ENCODE measurements around the gene FOXD3.
A peak's percentile ranks its signal among the peaks of the same experiment; 100 is the strongest.
"Not testable (repeated sequence)": the region's sequence is repeated elsewhere in the genome, so short reads cannot be mapped to it uniquely, and the experiment has no call there.

The FOXD3 gene

GRCh38 chr1:63326106-63326472, 3.7 kb downstream of the FOXD3 start:
- H3K27ac Mint-ChIP-seq, result peak overlapping the region; percentile 55
- peaks cover 82% of the 10 kb centered on the region for H3K27me3 Mint-ChIP-seq
- H3K9me3 Mint-ChIP-seq, result peaks cover 8% of the 10 kb centered on the region
- H3K4me1 Mint-ChIP-seq (ENCODE audit: low read depth), result peaks cover 46% of the 10 kb centered on the region
- DNase-seq, result no peak
- no peak overlapping the region for H3K4me3 Mint-ChIP-seq
- H3K36me3 Mint-ChIP-seq (ENCODE audit: low read depth), result no peaks in the 10 kb centered on the region

GRCh38 chr1:63326473-63327380, 4.4 kb downstream of the FOXD3 start:
- Mint-ChIP-seq H3K36me3 (ENCODE audit: low read depth) (no peaks in the 10 kb centered on the region), H3K27ac (peak overlapping the region; percentile 69), H3K4me1 (ENCODE audit: low read depth) (peaks cover 40% of the 10 kb centered on the region), H3K4me3 (no peak overlapping the region), H3K9me3 (peaks cover 8% of the 10 kb centered on the region), H3K27me3 (peaks cover 80% of the 10 kb centered on the region)
- DNase-seq, result peak; percentile 34

- Mint-ChIP-seq H3K4me3 (peak overlapping the region; percentile 23), H3K9me3 (peaks cover 8% of the 10 kb centered on the region), H3K27me3 (peaks cover 82% of the 10 kb centered on the region), H3K27ac (peak overlapping the region; percentile 69), H3K4me1 (ENCODE audit: low read depth) (peaks cover 36% of the 10 kb centered on the region), H3K36me3 (ENCODE audit: low read depth) (no peaks in the 10 kb centered on the region)
- peak; percentile 60 for DNase-seq
Measured at GRCh38 chr1:63327417-63328054, 5.2 kb downstream of the FOXD3 start.

DNA sequence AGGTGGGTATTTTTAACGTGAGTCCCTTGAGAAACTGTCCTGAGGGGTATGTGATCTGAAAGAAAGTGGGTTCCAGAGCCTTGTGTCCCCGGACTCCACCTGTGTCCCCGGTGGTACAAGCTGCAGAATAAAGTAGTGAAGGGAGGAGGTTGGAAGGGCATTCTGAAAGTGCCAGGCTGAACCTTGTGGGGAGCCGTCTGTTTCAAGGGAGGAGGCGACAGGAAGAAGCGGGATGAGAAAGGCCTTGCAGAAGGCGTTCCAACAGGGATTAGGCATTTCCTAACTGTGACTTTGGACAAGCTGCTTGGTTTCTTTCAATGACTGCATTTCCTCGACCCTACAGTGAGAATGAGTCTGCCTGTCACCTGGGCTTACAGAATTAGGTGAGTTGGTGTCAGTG, 5.8 kb downstream of the FOXD3 start:
- peaks cover 88% of the 10 kb centered on the region for H3K27me3 Mint-ChIP-seq
- H3K27ac Mint-ChIP-seq, result no peak overlapping the region
- H3K36me3 Mint-ChIP-seq (ENCODE audit: low read depth), result no peaks in the 10 kb centered on the region
- DNase-seq, result no peak
- H3K4me3 Mint-ChIP-seq, result no peak overlapping the region
- peaks cover 36% of the 10 kb centered on the region for H3K4me1 Mint-ChIP-seq (ENCODE audit: low read depth)
- peaks cover 8% of the 10 kb centered on the region for H3K9me3 Mint-ChIP-seq

- Mint-ChIP-seq H3K27me3 (peaks cover 89% of the 10 kb centered on the region), H3K36me3 (ENCODE audit: low read depth) (no peaks in the 10 kb centered on the region), H3K4me3 (no peak overlapping the region), H3K27ac (no peak overlapping the region), H3K9me3 (peaks cover 8% of the 10 kb centered on the region), H3K4me1 (ENCODE audit: low read depth) (peaks cover 33% of the 10 kb centered on the region)
- DNase-seq, result no peak
Measured at GRCh38 chr1:63328781-63329180, 6.4 kb downstream of the FOXD3 start.

DNA sequence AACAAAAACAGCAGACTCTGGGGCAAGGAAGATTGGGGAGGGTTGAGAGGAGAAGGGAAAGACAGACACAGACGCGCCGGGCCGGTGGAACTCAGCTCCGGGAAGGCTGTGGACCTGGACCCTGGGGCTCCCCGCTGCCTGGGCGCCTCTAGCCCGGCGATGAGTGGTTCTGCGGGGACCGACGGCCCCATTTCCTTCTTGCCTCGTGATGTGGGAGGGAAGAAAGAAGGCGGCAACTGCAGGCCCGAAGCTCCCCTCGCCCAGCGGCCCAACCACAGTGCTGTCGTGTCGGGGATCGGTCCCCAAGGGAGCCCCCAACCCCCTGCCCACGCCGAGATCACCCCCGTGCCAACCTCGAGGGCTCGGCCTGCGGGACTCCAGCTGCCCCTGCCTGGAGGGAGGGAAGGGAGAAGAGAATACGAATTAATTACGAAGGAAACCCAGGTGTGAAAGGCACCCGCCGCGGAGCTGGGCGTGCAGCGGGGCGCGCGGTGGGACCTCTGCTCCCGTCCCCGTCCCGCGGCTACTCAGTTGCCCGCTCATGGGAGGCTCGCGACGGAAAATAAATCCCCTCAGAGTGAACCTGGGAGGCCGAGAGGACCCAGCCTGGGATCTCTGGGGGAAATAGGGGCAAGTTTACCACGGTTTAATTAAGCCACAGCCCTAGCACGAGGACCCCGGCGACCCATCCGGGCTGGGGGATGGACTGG, 7.4 kb downstream of the FOXD3 start:
- H3K4me1 Mint-ChIP-seq (ENCODE audit: low read depth), result peaks cover 30% of the 10 kb centered on the region
- H3K36me3 Mint-ChIP-seq (ENCODE audit: low read depth), result no peaks in the 10 kb centered on the region
- H3K9me3 Mint-ChIP-seq, result peaks cover 8% of the 10 kb centered on the region
- H3K27me3 Mint-ChIP-seq, result peaks cover 93% of the 10 kb centered on the region
- no peak overlapping the region for H3K4me3 Mint-ChIP-seq
- peak; percentile 34 for DNase-seq
- no peak overlapping the region for H3K27ac Mint-ChIP-seq

DNA sequence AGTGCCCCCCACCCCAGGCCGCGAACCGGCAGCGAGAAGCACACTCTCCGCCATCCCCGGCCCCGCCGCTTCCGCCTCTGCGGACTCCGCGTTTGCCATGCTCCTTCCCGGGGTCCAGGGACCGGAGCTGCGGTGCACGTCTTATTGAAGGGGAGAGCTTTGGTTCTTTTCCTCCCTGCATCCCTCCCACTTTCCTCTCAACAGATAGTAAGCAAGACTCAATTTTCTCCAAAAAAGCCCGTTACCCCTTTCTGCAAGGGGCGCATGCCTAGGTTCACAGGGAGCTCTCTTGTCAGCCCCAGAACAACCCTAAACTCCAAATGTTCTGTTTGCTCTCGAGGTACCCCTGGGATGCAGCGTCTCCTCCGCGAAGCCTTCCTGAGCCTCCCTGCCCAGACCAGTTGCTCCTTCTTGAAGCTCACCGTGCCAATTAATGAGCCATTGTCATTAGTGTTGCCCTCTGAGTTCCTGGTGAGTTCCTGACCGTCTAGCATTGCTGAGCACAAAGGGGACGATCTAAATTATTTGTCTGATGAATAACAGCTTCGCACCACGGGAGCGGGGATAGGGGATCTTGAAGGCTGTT, 8.1 kb downstream of the FOXD3 start:
- H3K27me3 Mint-ChIP-seq, result peaks cover 93% of the 10 kb centered on the region
- peak overlapping the region; percentile 27 for H3K4me3 Mint-ChIP-seq
- peaks cover 8% of the 10 kb centered on the region for H3K9me3 Mint-ChIP-seq
- H3K27ac Mint-ChIP-seq, result no peak overlapping the region
- no peak for DNase-seq
- no peaks in the 10 kb centered on the region for H3K36me3 Mint-ChIP-seq (ENCODE audit: low read depth)
- H3K4me1 Mint-ChIP-seq (ENCODE audit: low read depth), result peaks cover 28% of the 10 kb centered on the region

GRCh38 chr1:63342402-63342801, 20.0 kb downstream of the FOXD3 start:
- Mint-ChIP-seq H3K36me3 (ENCODE audit: low read depth) (no peaks in the 10 kb centered on the region), H3K4me3 (no peak overlapping the region), H3K9me3 (no peaks in the 10 kb centered on the region), H3K27me3 (peaks cover 31% of the 10 kb centered on the region), H3K27ac (no peak overlapping the region), H3K4me1 (ENCODE audit: low read depth) (no peaks in the 10 kb centered on the region)
- DNase-seq, result no peak

DNA sequence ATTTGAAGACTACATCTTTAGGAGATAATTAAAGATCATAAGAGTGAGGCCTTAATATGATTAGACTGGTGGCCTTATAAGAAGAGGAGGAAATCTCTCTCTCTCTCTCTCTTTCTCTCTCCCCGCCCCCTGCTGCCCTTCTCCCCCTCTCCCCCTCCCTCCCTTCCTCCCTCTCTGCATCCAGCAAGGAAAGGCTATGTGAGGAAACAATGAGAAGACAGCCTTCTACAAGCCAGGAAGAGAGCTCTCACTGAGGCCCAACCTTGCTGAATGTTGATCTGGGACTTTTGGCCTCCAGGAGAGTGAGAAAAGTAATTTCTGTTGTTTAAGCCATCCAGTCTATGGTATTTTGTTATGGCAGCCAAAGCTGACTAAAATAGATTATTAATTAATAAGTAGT, 21.6 kb downstream of the FOXD3 start:
- no peaks in the 10 kb centered on the region for H3K36me3 Mint-ChIP-seq (ENCODE audit: low read depth)
- H3K4me3 Mint-ChIP-seq, result no peak overlapping the region
- H3K4me1 Mint-ChIP-seq (ENCODE audit: low read depth), result no peaks in the 10 kb centered on the region
- DNase-seq, result no peak
- H3K9me3 Mint-ChIP-seq, result no peaks in the 10 kb centered on the region
- no peak overlapping the region for H3K27ac Mint-ChIP-seq
- H3K27me3 Mint-ChIP-seq, result peaks cover 31% of the 10 kb centered on the region

DNA sequence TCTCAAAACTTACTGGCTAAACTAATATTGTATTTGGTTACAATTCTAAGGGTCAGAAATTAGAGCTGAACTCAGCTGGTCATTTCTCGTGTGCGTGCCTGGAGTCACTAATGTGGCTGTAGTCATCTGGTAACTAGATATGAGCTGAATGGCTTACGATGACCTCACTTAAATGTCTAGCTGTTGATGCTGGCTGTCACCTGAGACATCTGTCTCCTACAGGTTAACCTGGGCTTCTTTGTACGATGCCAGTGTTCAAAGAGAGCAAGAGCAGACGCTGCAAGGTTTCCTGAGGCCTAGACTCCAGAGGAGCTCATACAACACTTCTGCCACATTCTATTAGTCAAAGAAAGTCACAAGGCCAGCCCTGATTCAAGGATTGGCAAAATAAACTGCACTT, 28.0 kb downstream of the FOXD3 start:
- H3K27ac Mint-ChIP-seq, result no peak overlapping the region
- H3K27me3 Mint-ChIP-seq, result peaks cover 46% of the 10 kb centered on the region
- H3K4me1 Mint-ChIP-seq (ENCODE audit: low read depth), result no peaks in the 10 kb centered on the region
- no peaks in the 10 kb centered on the region for H3K9me3 Mint-ChIP-seq
- no peaks in the 10 kb centered on the region for H3K36me3 Mint-ChIP-seq (ENCODE audit: low read depth)
- DNase-seq, result no peak
- no peak overlapping the region for H3K4me3 Mint-ChIP-seq

GRCh38 chr1:63352736-63353135, 30.4 kb downstream of the FOXD3 start:
- Mint-ChIP-seq H3K27me3 (peaks cover 41% of the 10 kb centered on the region), H3K9me3 (no peaks in the 10 kb centered on the region), H3K4me3 (no peak overlapping the region), H3K4me1 (ENCODE audit: low read depth) (no peaks in the 10 kb centered on the region), H3K36me3 (ENCODE audit: low read depth) (no peaks in the 10 kb centered on the region), H3K27ac (no peak overlapping the region)
- DNase-seq, result no peak

DNA sequence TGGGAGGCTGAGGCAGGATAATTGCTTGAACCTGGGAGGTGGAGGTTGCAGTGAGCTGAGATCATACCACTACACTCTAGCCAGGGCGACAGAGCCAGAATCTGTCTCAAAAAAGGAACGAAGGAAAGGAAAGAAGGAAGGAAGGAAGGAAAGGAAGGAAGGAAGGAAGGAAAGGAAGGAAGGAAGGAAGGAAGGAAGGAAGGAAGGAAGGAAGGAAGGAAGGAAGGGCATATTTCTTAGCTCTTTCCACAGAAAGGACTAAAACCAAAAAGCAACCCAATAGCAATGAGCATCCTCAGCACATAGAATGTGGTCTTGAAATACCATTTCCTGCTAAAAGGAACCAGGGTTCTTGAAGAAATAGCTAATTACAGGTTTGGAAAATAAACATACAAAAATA, 33.9 kb downstream of the FOXD3 start:
- H3K27me3 Mint-ChIP-seq, result peaks cover 39% of the 10 kb centered on the region
- H3K27ac Mint-ChIP-seq; H3K9me3 Mint-ChIP-seq; H3K36me3 Mint-ChIP-seq (ENCODE audit: low read depth); H3K4me3 Mint-ChIP-seq; DNase-seq; H3K4me1 Mint-ChIP-seq (ENCODE audit: low read depth): not testable (repeated sequence)

GRCh38 chr1:63359561-63359960, 37.2 kb downstream of the FOXD3 start:
- DNase-seq, result no peak
- H3K4me3 Mint-ChIP-seq, result no peak overlapping the region
- H3K4me1 Mint-ChIP-seq (ENCODE audit: low read depth), result no peaks in the 10 kb centered on the region
- no peaks in the 10 kb centered on the region for H3K9me3 Mint-ChIP-seq
- H3K27me3 Mint-ChIP-seq, result peaks cover 29% of the 10 kb centered on the region
- no peak overlapping the region for H3K27ac Mint-ChIP-seq
- H3K36me3 Mint-ChIP-seq (ENCODE audit: low read depth), result no peaks in the 10 kb centered on the region

DNA sequence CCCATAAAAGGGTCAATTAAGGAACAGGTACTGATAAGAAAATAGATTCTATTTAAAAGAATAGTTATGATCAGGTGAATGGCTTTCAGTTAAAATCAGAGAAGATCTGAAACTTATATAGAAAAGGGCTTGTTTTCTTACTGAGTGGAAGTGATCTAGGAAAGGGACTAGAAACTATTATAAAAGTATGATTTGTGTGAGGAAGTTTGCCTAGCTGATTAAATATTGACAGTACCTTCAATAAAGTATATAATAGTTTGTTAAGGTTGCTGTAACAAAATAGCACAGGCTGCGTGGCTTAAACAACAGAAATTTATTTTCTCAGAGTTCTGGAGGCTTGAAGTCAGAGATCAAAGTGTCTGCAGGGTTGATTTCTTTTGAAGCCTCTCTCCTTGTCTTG, 39.7 kb downstream of the FOXD3 start:
- Mint-ChIP-seq H3K4me1 (ENCODE audit: low read depth) (peaks cover 7% of the 10 kb centered on the region), H3K36me3 (ENCODE audit: low read depth) (no peaks in the 10 kb centered on the region), H3K27me3 (peaks cover 20% of the 10 kb centered on the region), H3K27ac (no peak overlapping the region), H3K4me3 (no peak overlapping the region), H3K9me3 (no peaks in the 10 kb centered on the region)
- DNase-seq, result no peak

Data from activated T-cell treated with anti-CD3 and anti-CD28 coated beads, Interleukin-2, amount 50 U/mL, for 24 hours (primary cell).